Neuron (in vitro differentiated cells): ENCODE measurements around the gene CCDC177.

Experiments used
- H2AFZ ChIP-seq: one replicate; pipeline ENCODE4 v1.6.1; 2013; ENCODE audit warnings: low read depth, mild to moderate bottlenecking, inconsistent platforms, low read length, moderate library complexity
- H3K27me3 ChIP-seq: one replicate; pipeline ENCODE4 v1.6.1; 2013; ENCODE audit warnings: low read length; ENCODE audit not compliant: insufficient read depth
- H3K36me3 ChIP-seq: one replicate; pipeline ENCODE4 v1.6.1; 2013; ENCODE audit warnings: low read length; ENCODE audit not compliant: insufficient read depth
- H3K4me1 ChIP-seq: one replicate; pipeline ENCODE4 v1.6.1; 2013; ENCODE audit warnings: low read length; ENCODE audit not compliant: insufficient read depth
- H3K4me3 ChIP-seq: 2 replicates; pipeline ENCODE4 v1.5.1; 2013; ENCODE audit warnings: mild to moderate bottlenecking, low read length, moderate library complexity
- H3K9me3 ChIP-seq: one replicate; pipeline ENCODE4 v1.6.1; 2013; ENCODE audit warnings: low read length

Gene CCDC177

DNA sequence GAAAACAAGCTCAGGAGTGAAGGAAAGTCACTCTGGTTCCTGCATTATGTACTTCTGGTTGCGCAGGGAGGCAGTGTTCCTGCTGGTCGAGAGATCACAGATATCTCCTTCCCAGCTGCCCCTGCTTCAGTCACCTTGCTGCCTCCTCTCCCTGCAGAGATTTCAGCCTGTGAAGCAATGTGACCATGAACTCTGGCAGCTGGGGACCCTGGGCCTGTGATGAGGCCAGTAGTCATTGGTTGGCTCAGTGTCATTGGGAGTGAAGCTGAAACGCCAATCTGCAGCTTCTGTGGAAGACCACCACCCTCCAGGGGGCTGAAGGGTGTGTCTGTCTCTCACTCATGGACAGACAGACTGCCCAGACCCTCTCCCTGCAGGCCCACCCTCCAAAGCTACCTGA, 45.1 kb downstream of the CCDC177 start:
- H3K36me3 ChIP-seq: no peaks in the 10 kb centered on the region
- H2AFZ ChIP-seq: no peak overlapping the region
- no peaks in the 10 kb centered on the region for H3K4me1 ChIP-seq
- peaks cover 16% of the 10 kb centered on the region for H3K27me3 ChIP-seq
- no peaks in the 10 kb centered on the region for H3K9me3 ChIP-seq
- no peak overlapping the region for H3K4me3 ChIP-seq

- H3K4me1 ChIP-seq: no peaks in the 10 kb centered on the region
- no peak overlapping the region for H2AFZ ChIP-seq
- no peak overlapping the region for H3K4me3 ChIP-seq
- no peaks in the 10 kb centered on the region for H3K36me3 ChIP-seq
- peaks cover 18% of the 10 kb centered on the region for H3K27me3 ChIP-seq
- H3K9me3 ChIP-seq: no peaks in the 10 kb centered on the region
Observed at GRCh38 chr14:69528930-69529329, 45.7 kb downstream of the CCDC177 start.

GRCh38 chr14:69528143-69528542, 46.5 kb downstream of the CCDC177 start:
- Histone ChIP-seq H2AFZ (no peak overlapping the region), H3K4me3 (no peak overlapping the region), H3K27me3 (peaks cover 21% of the 10 kb centered on the region), H3K9me3 (no peaks in the 10 kb centered on the region), H3K36me3 (no peaks in the 10 kb centered on the region), H3K4me1 (no peaks in the 10 kb centered on the region)

DNA sequence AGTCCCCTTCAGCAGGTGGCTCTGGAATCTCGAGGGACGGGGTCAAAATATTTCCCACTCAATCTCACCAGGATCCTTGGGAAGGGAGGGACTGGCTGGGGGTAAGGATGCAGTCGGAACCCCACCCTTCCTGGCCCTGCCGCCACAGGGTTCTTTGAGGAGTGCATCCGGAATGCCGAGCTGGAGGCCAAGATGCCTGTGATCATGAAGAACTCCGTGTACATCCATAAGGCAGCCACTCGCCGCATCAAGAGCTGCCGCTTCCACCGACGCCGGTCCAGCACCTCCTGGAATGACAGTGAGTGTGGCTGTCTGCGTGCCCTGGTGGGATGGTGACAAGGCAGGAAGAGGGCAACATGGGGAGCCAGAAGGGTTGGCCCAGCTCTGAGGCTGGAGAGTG, 47.0 kb downstream of the CCDC177 start:
- H3K4me1 ChIP-seq: no peaks in the 10 kb centered on the region
- H3K36me3 ChIP-seq: no peaks in the 10 kb centered on the region
- no peaks in the 10 kb centered on the region for H3K9me3 ChIP-seq
- no peak overlapping the region for H3K4me3 ChIP-seq
- peaks cover 21% of the 10 kb centered on the region for H3K27me3 ChIP-seq
- no peak overlapping the region for H2AFZ ChIP-seq

GRCh38 chr14:69525896-69526295, 48.8 kb downstream of the CCDC177 start:
- no peaks in the 10 kb centered on the region for H3K9me3 ChIP-seq
- H3K36me3 ChIP-seq: no peaks in the 10 kb centered on the region
- H3K4me1 ChIP-seq: no peaks in the 10 kb centered on the region
- no peak overlapping the region for H2AFZ ChIP-seq
- no peak overlapping the region for H3K4me3 ChIP-seq
- H3K27me3 ChIP-seq: peaks cover 21% of the 10 kb centered on the region

GRCh38 chr14:69522026-69522425, 52.6 kb downstream of the CCDC177 start:
- Histone ChIP-seq H3K9me3 (no peaks in the 10 kb centered on the region), H3K36me3 (no peaks in the 10 kb centered on the region), H2AFZ (no peak overlapping the region), H3K4me1 (no peaks in the 10 kb centered on the region), H3K27me3 (peaks cover 16% of the 10 kb centered on the region), H3K4me3 (no peak overlapping the region)
